GM19193 (cell line): ENCODE data around the gene RND2.

Experiments used
- POLR2A ChIP-seq: IDR thresholded peaks from 4 replicates; pipeline ENCODE4 v1.6.1; 2011; ENCODE audit not compliant: insufficient read depth, insufficient read length; ENCODE audit errors: extremely low read depth

Gene RND2

DNA sequence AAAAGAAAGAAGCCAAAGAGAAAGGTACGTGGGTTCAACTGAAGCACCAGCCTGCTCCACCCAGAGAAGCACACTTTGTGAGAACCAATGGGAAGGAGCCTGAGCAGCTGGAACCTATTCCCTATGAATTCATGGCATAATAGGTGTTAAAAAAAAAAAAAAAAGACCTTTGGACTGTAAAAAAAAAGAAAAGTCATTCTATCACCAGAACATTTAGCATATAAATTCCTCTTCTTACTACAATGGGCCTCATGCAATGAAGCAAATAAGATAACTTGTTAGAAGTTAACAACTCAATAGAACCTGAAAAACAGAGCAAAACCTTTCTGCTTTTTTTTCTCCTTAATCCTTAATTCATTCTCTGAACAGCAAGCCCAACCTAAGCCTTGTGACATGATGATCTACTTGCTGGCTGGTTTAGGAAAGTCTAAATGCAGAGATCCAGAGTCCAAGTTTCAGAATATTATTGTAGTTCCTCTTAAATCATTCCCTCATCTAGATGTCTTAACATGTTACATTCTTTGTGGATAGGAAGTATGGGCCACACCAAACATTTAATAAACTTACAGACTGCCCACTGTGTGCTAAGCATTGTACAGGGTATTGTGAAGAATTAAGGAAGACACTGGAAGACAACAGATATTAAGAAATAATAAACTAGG is 54.7 kb downstream of the RND2 start:
- no peak for TF ChIP-seq POLR2A
